Measurements from ENCODE around the gene ATOX1.
"Not testable (repeated sequence)": the region's sequence is repeated elsewhere in the genome, so short reads cannot be mapped to it uniquely, and the experiment has no call there.

Gene ATOX1

GRCh38 chr5:151733358-151734063, 24.9 kb downstream of the ATOX1 start:
- DNase-seq (ENCODE audit: low spot score): no peak

GRCh38 chr5:151730381-151730780, 28.1 kb downstream of the ATOX1 start:
- no peak for DNase-seq (ENCODE audit: low spot score)

GRCh38 chr5:151729597-151729996, 28.8 kb downstream of the ATOX1 start:
- not testable (repeated sequence) for DNase-seq (ENCODE audit: low spot score)

- DNase-seq (ENCODE audit: low spot score): peak; percentile 74
Observed at GRCh38 chr5:151724360-151724759, 34.1 kb downstream of the ATOX1 start.

- DNase-seq (ENCODE audit: low spot score): no peak
Observed at GRCh38 chr5:151722546-151722945, 35.9 kb downstream of the ATOX1 start.

GRCh38 chr5:151721812-151722391, 36.5 kb downstream of the ATOX1 start:
- DNase-seq (ENCODE audit: low spot score): no peak

DNA sequence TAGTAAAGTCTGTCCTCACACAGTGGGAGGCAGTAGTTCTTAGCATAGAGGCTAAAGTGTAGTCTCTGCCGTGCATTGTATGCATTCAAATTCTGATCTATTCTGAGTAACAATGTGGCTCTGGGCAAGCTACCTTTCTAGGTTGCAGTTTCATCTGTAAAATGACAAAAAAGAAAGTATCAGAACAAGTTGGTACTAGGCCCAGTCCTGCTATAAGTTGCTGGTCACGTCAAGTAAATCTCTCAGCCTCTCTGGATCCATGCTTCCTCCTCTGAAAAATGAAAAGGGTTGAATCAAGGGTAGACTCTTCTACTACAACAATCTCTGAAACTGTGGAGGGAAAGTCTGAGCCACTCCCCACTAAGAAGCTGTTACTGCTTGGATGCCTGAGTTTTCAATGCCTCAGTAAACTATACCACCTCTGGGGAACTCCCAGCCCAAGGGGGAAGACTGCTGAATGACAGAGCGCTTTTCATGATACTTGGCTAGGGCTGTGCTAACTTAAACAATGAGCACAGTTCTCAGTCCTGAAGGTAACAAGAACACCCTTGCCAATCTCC, 37.3 kb downstream of the ATOX1 start:
- DNase-seq (ENCODE audit: low spot score): no peak

DNA sequence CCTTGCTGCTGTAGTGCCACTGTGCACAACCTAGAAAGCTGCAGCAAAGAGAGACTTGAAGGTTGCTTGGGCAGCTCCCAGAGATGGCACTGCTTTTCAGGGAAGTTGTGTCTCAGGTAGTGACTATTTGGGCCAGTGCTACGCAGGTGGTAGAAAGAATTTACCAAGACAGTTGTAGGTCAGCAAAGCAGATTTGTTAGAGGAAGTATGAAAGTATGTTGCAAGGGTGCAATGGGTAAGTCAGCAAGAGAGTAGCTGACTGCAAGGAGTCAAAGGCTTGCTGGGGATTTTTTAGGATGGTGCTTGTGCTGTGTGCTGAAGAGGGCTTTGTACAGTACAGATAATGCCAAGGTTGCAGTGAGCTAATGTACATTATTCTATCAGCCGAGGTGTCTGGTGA, 38.2 kb downstream of the ATOX1 start:
- no peak for DNase-seq (ENCODE audit: low spot score)

GRCh38 chr5:151719228-151720000, 39.0 kb downstream of the ATOX1 start:
- DNase-seq (ENCODE audit: low spot score): no peak

DNA sequence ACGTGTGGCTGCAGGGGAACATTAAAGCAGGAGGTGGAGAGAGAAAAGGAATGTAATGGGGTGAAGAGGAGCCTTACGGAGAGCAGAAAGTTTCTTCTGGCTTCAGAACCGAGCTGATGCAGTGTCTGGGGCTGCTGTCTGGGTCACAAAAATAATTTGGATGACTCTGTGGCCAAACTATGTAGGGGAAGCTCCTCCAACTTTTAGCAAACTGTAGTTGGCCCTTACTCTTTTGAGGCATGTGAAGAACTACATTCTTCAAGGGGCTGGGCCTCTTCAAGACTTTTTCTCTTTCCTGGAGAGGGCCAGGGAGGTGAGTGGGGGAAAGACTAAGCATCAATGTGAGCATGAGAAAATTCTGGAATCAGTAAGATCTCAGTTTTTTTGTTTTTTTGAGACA, 39.8 kb downstream of the ATOX1 start:
- no peak for DNase-seq (ENCODE audit: low spot score)

- no peak for DNase-seq (ENCODE audit: low spot score)
Observed at GRCh38 chr5:151718153-151718552, 40.3 kb downstream of the ATOX1 start.

DNA sequence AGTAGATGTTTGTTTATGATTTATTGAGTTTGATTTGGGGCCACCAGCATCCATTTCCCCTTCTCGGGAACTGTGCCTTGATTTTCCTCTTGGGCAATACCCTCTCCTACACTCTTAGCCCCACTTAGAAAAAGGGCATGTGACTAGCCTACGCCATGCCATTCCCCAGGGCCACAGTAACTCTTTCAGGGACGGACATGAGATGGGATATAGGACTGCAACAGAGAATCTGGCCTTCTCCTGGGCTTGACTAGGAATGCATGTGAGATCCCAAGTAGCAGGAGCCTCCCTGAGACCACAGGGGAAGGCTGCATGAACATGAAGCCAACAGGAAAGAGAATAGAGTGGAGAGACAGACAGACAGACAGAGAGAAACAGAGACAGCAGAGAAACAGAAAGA, 41.0 kb downstream of the ATOX1 start:
- DNase-seq (ENCODE audit: low spot score): no peak

- no peak for DNase-seq (ENCODE audit: low spot score)
Observed at GRCh38 chr5:151709109-151709735, 49.2 kb downstream of the ATOX1 start.

DNA sequence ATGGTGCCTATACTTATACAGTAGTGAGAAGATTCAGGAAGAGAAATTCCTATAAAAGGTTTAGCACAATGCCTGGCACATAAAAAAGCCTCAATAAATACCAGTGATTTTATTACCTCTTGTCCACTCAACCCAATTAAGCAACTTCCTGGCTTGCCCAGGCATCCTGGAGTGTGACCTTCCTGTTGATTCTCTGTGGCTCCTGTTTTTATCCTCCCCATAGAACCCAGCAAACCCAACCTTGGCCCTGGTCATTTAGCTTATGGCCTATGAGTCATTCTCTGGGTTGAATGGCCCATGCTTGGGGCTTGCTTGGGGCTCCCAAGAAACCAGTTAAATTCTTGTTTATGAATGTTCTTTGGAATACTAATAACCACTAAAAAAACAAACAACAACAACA, 50.3 kb downstream of the ATOX1 start:
- DNase-seq (ENCODE audit: low spot score): no peak

- no peak for DNase-seq (ENCODE audit: low spot score)
Observed at GRCh38 chr5:151707567-151707966, 50.9 kb downstream of the ATOX1 start.

- DNase-seq (ENCODE audit: low spot score): no peak
Observed at GRCh38 chr5:151706906-151707305, 51.5 kb downstream of the ATOX1 start.

DNA sequence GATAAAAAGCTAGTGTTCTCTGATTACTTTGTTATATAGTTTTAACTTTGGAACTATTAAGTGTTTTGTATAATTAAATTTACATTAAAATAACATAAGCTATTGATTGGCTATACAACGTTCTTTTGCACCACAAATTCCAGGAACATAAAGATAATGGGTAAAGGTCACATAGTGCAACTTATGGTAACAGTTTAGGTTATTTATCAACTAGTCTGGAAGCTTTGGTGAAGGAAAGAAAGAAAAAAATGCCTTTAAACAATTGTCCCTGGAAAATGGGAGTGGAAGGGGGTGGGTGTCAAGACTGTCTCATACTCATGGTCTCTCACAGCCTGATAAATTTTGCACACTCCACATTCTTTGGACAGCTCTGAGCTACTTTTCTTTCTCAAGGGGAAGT, 54.7 kb downstream of the ATOX1 start:
- no peak for DNase-seq (ENCODE audit: low spot score)

DNA sequence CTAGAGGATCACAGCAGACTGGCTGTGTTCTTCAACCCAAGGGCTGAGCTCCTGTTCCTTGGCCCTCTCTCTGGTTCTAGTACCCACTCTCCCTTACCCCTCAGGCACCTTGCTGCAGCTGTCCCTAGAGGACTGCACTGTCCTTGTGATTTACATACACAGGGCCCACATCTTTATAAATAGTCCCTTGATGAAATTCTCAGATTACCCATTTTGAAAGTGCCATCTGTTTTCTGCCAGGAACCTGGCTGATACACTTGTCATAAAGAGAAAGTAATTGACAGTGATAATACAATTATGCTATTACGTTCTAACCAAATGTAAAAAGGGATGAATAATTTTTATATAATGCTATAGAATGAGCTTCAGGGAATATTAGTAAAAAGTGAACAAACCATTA, 55.2 kb downstream of the ATOX1 start:
- DNase-seq (ENCODE audit: low spot score): no peak

DNA sequence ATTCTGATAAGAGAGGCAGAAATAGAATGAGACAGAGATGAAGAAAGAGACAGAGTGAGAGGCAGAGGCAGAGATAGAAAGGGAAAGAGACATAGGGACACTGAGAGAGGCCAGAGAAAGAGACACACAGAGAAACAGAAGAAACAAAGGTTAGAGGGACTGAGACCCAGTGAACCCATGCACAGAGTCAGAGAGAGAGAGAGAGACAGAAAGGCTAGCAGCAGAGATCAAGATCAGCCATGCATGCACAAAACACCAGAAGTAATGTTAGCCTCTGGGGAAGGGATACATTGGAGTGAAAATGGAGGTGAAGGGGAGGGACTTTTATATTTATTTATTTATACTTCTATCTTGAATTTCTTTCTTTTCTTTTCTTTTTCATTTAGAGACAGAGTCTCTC, 57.6 kb downstream of the ATOX1 start:
- DNase-seq (ENCODE audit: low spot score): no peak

- DNase-seq (ENCODE audit: low spot score): no peak
Observed at GRCh38 chr5:151700296-151700695, 58.1 kb downstream of the ATOX1 start.

- DNase-seq (ENCODE audit: low spot score): no peak
Observed at GRCh38 chr5:151699071-151699901, 59.1 kb downstream of the ATOX1 start.

DNA sequence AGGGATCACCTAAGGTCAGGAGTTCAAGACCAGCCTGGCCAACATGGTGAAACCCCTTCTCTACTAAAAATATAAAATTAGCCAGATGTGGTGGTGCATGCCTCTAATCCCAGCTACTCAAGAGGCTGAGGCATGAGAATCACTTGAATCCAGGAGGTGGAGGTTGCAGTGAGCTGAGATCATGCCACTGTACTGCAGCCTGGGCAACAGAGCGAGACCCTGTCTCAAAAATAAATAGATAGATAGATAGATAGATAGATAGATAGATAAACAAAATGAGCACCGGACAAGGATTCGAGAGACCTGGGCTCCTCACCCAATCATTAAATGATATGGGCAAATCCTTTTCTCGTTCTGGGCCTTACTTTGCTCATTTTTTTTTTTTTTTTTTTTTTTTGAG, 60.4 kb downstream of the ATOX1 start:
- DNase-seq (ENCODE audit: low spot score): not testable (repeated sequence)

All from globus pallidus (tissue), 1 donor.